Measurements from ENCODE around the gene TGFBRAP1. TPM values are rescaled to one million over a fixed set of nuclear protein-coding genes. Genes with fewer than 3 reads are reported as not detected.

Gene TGFBRAP1, protein sequence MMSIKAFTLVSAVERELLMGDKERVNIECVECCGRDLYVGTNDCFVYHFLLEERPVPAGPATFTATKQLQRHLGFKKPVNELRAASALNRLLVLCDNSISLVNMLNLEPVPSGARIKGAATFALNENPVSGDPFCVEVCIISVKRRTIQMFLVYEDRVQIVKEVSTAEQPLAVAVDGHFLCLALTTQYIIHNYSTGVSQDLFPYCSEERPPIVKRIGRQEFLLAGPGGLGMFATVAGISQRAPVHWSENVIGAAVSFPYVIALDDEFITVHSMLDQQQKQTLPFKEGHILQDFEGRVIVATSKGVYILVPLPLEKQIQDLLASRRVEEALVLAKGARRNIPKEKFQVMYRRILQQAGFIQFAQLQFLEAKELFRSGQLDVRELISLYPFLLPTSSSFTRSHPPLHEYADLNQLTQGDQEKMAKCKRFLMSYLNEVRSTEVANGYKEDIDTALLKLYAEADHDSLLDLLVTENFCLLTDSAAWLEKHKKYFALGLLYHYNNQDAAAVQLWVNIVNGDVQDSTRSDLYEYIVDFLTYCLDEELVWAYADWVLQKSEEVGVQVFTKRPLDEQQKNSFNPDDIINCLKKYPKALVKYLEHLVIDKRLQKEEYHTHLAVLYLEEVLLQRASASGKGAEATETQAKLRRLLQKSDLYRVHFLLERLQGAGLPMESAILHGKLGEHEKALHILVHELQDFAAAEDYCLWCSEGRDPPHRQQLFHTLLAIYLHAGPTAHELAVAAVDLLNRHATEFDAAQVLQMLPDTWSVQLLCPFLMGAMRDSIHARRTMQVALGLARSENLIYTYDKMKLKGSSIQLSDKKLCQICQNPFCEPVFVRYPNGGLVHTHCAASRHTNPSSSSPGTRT
- 47.8 and 75.1 TPM in 2 replicates for total RNA-seq

DNA sequence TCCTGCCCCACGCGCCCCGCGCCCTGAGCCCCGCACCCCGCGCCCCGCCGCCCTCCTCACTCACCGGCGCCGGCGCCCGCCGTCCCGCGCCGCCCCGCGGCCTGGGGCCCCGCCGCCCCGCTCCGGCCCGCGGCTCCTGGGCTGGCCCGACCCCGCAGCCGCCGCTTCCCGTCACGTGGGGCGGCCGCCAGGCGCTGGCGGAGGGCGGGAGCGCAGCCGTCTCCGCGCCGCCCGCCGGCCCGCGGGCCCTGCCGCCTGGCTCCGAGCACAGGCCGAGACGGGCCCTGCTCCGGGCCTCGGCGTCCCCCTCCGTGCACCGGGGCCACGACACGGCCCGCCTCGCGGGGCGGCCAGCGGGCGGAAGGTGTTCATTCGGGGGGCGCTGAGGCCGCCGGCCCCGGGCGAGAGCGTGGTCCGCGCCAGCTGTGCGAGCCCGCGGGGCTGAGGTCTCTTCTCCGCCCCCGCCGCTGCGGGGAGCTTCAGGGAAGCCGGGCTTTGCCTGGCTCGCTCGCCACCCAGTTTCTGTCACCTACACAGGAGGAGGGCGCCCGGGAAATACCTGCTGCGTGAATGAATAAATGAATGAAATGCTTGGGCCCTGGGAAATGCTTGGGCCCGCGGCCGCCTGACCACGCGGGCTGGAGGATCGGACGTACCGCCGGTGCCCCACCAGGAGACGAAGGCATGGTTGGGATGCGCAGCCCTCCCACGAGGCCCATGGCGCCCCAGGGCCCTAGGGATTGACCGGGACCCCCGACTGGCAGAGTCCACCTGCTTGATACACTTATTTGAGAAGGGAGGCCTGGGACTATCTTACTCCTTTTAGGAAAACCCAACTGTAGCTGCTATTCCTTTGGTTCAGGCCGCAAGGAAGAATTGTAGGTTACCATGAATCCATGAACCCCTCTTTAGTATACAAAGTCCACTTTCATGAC lies at the start of gene TGFBRAP1:
Gene TGFBRAP1, minus strand, starts transcription at position 175 of the 935 bp plus-strand sequence. CDS start 21,434 bp downstream, outside the sequence.
- DNase-seq, result peak; percentile 66

DNA sequence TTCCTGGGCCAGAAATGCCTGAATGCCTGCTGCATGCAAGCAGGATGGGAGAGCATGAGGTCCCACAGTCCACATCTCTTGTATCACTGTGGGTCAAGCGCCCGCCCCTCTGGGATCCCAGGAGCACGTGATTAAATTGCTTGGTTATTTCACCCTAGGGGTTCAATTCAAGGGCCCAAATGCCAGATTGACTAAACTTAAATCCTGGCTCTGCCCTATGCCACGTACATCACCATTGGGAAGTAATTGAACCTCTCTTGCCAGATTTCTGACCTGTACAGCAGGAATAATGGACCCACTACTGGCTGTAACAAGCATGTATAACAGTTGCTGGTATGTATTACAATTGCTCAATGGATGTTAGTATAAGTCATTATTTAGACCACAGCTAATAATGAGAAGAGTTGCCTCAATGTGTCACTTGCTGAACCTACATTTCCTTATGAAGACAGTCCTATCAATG lies 49.4 kb upstream of the TGFBRAP1 start:
- no peak for DNase-seq

DNA sequence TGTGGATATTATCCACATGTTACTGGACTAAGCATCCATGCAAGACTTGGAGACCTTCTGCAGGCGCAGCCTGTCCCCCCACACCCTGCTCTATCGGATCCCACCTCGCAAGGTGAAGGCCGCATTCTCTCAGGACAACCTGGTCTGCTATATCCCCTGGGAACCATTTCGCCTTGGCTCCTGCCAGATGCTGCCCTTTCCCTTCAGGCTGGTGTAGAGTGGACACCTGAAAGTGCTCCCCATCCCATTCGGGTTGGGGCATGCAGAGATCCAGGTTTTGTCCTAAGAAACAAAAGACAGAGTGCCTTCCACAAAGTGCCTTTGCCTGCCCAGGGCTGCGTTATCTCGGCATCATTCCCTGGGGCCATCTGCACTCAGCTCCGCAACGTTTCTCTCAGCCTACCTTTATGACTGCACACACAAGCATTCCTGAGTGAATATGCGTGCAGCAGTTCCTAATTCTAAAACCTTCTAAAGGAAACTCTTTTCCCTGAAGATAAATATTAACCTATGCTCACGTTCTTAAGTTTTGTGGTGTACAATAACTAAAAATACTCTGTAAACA lies 48.8 kb upstream of the TGFBRAP1 start:
- no peak for DNase-seq

DNA sequence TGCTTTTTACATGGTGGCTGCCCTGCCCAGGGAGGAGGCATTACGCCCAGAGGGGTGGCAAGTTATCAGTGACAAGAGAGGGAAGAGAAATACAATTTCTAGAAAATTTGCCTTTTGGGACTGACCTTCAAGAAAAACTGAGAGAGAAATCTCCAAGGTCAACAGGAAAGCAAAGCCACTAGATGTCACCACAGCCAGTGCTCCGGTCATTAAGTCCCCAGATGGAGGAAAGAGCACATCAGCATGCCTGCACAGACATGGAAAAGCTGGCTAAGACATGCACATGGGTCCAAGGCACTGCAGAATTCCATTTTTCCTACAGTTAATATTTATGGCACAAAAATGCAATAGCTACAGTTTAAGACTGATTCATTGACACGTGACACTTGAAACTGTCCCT lies 48.3 kb upstream of the TGFBRAP1 start:
- DNase-seq, result no peak

DNA sequence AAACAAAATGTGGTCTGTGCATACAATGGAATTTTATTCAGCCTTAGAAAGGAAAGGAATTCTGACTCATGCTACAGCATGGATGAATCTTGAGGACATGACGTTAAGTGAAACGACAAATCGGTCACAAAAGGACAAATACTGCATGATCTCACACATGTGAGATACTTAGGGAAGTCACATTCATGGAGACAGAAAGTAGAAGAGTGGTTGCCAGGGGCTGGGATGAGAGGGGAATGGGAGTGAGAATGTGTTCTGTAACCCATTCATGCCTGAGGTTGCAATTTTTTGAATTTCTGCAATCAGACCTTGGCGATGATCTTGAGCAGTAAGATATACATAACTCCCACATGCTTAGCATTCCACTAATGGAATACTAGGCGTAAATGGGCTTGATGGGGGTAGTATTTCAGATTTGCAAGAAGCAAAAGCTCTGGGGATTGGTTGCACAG lies 47.3 kb upstream of the TGFBRAP1 start:
- DNase-seq, result peak; percentile 92

DNA sequence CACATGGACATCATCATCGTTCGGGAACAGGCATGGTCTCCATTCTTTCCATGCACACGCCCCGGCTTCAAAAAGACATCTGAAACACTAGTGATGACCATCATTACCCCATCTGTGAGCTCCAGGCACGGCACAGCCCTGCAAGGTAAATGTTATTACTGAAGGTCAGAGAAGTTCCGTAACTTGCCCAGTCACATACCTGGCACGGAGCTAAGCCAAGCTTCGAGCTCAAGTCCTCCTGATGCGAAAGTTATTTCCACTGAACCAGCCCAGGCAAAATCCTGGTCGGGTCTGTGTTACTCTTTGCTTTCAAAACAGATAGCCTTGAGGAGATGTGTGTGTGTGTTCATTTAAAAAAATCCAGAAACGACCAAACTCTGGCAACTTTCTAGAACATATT lies 46.5 kb upstream of the TGFBRAP1 start:
- DNase-seq, result no peak

DNA sequence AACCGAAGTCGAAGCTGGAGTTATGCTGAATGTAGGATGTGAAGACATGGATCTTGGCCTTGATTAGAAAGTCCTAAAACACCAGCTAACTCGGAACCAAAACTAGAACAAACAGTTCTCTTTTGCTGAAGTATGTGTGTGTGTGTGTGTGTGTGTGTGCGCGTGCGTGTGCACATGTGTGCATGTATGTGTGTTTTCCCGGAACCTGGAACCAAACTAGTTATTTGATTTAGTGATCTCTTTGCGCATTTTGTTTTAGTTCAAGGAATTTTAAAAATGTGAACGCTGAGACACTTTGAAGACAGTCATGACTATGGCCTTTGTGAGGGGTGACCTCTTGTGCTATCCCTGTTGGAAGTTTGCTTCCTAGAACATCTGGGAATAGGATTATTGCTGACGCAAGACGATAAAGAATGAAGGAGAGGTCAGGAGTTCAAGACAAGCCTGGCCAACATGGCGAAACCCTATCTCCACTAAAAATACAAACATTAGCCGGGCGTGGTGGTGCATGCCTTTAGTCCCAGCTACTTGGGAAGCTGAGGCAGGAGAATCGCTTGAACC lies 45.5 kb upstream of the TGFBRAP1 start:
- DNase-seq, result no peak

DNA sequence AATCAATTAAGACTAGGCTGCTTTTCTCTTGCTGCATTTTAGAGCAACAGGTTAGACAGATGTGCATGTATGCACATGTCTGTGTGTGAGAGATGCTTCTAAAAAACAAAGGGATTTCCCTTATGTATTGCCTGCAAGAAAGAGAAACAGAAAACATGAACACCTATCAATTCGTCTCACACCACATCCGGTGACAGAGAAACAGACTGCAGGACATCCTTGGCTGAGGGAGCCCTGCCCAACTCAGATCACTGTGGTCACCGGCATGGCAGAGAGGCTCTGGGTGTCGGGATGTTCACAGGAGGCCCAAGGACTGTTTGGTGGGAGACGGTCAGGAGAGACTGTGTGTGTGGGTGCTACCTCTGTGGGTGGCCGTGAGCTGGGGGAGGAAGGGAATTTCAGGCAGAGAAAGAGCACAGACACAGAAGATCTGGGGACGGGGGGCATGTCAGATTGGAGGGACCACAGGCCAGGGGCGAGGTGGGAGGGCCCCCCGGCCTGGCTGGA lies 44.4 kb upstream of the TGFBRAP1 start:
- no peak for DNase-seq

DNA sequence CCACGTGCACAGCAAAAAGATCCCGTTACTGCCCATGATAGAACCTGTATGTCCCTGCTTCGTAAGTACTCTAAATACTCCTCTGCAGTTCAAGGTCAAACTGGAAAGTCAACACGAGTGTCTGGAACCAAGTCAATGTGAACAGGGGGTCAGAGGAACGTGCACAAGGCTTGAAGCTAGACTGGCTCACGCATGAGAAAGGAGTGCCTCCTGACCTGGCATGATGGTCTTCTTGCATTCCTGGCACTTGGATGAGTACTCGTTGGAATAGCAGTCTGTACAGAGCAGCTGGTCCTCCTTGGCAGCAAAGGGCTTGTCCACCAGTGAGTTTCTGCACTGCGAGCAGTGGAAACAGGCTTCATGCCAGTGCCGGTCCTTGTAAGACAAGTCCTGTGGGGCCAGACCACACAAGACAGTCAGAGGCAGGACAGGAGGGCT lies 43.8 kb upstream of the TGFBRAP1 start:
- DNase-seq, result no peak

DNA sequence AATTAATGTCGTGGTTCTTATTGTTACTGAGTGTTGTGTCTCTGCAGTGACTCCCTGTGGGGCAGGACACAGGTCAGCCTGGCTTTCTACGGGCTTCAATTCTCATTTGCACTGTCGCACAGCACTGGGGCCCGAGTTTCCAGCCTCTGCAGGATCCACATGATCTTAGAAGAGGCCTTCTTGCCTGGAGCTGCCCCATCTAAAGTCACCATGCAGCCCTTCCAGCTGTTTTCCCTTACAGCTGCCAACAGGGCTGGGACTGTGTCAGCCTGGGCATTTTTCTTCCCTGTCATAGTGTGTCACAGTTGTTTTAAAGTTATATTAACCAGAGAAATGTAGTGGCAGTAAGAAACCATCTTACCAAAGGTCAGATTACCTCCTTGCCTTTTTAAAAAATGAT lies 42.3 kb upstream of the TGFBRAP1 start:
- DNase-seq, result no peak

DNA sequence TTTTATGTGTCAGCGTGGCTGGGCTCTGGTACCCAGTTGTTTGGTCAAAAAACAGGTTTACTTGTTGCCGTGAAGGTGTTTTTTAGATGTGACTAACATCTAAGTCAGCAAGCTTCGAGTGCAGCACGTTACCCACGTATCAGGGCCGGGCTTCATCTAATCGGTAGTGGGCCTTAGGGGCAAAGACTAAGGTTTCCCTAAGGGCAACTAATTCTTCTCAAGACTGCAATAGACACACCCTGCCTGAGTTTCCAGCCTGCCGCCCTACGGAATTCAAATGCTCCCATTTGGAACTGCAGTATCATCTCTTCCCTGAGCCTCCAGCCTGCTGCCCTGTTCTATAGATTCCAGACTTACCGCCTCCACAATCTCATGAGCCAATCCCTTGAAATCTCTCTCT lies 41.6 kb upstream of the TGFBRAP1 start:
- no peak for DNase-seq

DNA sequence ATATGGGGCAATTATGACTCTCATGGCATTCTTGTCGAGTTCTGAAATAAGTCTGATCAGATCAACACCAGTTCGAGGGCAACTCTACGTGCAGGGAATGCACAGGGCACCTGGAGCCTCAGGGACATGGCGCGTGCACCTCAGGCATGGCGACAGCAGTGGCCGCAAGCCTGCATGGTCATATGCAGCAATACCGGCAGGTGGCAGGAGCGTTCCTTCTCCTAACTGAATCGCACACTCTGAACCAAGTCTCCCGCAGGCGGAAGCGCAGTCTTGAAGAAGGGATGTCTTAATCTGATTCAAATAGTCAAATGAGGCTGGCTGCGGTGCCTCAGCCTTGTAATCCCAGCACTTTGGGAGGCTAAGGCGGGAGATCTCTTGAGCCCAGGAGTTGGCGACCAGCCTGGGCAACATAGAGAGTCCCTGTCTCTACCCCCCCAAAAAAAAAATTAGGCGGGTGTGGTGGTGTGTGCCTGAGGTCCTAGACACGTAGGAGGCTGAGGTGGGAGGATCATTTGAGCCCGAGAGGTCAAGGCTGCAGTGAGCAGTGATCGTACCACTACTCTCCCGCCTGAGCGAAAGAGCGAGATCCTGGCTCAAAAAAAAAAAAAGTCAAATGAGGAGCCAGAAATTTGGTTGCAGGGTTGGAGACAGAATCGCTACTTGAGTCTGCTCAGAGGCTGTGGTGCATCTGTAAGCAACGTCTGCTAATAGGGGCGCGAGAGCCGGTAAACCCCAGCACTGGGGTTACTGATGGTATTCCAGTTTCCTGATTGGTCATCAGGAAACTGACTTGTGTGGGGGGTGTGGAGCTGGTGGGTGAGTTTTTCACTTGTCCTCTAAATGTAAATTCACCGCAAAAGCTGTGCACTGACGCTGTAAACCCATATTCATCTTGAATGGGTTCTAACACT lies 40.5 kb upstream of the TGFBRAP1 start:
- peak; percentile 93 for DNase-seq

DNA sequence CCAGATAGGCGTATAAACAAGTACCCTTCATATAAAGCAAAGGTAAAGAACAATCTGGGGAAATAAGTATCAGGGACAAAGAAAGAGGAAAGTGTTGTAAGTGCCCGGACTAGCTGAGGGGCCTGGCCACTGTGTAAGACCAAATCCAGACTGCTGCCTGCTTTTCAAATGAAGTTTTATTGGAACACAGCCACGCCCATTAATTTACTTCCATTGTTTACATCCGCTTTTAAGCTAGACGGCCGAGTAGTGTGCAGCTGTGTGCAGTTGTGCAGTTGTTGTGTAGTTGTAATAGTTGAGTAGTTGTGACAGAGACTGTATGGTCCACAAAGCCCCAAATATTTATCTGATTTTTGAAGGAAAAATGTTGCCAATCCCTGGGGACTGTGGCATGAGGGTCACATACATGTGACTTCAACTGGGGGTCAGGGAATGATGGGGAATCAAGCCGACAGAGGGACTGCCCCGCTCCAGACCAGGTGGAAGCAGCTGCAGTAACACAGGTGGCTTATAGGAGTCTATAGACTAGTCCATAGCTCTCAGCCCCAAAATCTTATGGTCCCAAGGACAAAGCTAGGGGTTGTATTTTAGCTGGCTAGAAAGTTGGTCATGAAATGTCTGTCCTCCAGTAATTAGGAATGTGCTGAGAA lies 39.3 kb upstream of the TGFBRAP1 start:
- DNase-seq, result no peak

DNA sequence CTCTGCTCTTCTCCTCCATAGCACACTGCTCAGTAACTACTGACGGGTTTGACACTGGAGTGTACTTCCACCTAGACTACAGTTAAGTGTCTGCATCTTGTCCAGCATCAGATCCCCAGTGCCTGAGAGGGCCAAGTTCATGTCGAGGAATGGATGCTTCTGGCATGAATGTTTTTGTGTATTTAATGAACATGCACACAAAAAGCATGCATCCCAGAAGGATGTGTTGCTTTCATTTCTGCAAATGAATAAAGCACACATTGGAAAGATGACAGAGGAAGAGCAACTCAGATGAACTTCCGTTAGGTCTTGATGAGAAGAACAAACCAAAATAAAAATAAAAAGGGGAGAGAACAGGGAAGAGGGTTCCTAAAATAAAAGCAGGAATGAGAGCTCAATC lies 35.7 kb upstream of the TGFBRAP1 start:
- DNase-seq, result no peak

DNA sequence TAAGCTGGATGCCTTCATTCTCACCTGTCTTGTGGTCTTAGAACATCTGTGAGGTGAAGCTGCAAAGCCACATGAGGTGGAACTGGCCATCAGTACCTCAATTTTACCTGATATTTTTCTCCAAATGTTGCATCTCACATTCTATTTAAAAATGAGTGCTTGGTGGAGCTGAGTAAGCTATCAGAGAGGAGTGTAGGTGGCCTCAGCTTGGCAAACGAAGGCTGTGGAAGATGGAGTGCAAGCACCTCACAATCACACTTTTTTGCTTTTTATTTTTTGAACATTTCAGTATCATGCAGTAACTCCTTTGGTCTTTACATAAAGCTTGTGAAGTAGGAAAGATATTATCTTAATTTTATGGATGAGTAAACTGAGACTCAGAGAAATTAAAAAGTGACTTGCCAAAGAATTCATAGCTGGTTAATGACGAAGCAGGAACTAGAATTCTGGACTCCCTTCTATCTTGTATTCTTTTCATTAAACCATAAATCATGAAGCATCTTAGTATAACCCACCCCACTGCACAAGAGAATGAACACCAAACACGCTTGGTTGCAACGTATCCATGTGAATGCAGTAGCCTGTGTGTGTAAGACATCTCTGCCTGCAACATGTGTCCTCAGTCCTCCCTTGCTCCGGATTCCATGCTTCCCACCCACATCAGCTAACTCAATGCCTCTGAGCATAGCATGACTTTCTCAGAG lies 35.1 kb upstream of the TGFBRAP1 start:
- DNase-seq, result no peak

DNA sequence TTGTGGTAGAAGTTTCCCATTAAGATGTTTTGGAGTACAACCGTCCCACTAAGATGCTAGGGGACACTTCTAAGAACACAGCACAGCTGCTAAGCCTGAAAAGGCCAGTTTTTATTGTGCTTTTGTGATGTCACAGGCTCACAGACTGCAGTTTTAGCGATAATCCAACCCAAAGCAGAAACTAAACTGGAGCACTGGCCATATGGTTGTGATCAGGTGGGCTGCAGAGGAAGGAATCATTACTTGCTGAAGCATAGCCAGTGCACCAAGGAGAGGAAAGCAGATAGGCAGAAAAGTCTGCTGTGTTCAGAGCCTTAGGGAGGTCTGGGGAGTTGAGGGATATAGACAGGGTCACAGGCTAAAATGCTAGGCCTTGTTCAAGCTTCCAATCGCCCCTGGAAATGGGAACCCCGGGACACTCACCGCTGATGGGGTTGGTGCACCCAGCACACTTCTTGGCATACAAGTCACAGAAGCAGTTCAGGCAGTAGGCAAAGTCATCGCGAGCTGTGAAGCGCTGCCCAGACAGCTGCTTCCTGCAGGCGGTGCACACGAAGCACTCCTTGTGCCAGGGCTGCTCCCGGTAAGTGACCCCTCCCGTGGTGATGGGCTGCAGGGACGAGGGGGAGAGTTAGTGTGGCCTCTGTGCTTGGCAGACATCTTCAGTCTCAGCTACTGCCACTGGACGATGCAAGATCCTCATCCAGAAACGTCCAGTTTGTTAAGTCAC lies 33.5 kb upstream of the TGFBRAP1 start:
- DNase-seq, result no peak

DNA sequence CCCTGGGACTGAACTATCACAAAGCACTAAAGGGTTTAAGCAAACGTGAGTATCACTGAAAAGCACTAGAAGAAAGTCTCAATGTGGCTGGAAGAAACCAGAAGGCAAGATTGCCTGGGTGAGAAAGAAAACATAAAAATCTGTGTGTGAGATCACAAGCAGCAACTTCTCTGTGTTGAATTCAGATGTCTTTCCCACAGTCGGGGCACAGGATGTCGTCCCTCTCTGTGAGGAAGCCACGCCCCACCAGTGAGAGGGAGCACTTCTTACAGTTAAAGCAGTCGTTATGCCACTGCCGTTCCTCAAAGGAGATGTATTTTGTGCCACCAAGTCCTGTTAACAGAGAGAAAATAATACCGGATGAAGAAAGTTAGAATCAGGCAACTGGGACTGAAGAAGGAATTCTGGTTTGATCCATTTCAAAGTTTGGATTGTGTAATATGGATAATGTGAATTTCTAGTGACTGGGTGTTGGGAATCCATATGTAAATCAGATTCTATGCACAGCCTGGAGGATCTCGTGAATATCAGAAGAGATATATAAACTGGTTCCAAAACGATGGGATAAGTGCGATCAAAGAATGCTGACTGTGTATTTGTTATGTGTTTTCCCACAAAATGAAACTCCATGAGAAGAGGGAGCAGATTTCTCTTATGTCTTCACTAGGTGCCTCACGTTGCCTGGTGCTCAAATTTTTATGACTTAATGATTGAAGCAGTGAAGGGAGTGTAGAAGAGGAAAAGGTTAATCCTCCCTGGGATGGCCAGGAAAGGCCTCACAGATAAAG lies 31.8 kb upstream of the TGFBRAP1 start:
- DNase-seq, result no peak

DNA sequence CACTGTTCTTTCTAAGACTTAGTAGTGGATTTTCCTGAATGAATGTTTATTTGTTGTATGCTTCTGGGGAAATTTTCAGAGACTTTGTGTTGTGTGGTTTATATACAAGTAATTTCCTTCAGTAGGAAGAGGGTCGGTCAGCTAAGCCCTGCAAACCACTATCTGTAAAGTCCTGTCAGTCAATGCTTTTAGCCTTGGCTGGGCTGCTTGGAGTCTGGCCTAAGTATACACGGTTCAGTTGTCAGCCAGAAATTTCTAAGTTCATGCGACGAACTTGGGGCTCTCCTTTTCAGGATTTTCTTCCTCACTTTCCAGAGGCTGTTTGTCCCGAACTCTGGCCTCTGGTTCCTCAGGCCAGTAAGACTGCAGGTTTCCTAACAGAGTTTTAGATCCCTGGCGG lies 29.1 kb upstream of the TGFBRAP1 start:
- no peak for DNase-seq
